ENCODE results near the gene ABCC6. TPM values are rescaled to one million over a fixed set of nuclear protein-coding genes. Genes with fewer than 3 reads are reported as not detected.
"Not testable (repeated sequence)": the region's sequence is repeated elsewhere in the genome, so short reads cannot be mapped to it uniquely, and the experiment has no call there.

ABCC6 gene
- polyA plus RNA-seq, 1 experiment: 1.2 TPM

- ChIA-PET CTCF (interaction anchor here (2.2 kb wide), 1 partner anchor 11 kb away, joined by 8 read pairs; no protein-coding TSS in a partner anchor), POLR2A (no interaction called here)
- Histone ChIP-seq H3K4me3 (ENCODE audit: low read depth, low read length) (no peak overlapping the region), H3K27me3 (ENCODE audit: control insufficient read depth, insufficient read depth, low read length) (peaks cover 3% of the 10 kb centered on the region; the same call in 1 of the 2 replicates), H3K36me3 (ENCODE audit: control insufficient read depth, insufficient read depth, low read length) (no peaks in the 10 kb centered on the region)
- TF ChIP-seq CTCF (IDR thresholded peaks at IDR 0.05; ENCODE audit: insufficient read depth, low read depth, low read length): no peak
- no peak for DNase-seq (ENCODE audit: low read depth)
Measured at GRCh38 chr16:16185095-16185494, 38.2 kb downstream of the ABCC6 start.

- H3K36me3 ChIP-seq (ENCODE audit: control insufficient read depth, insufficient read depth, low read length): no peaks in the 10 kb centered on the region
- TF ChIP-seq CTCF (IDR thresholded peaks at IDR 0.05; ENCODE audit: insufficient read depth, low read depth, low read length): no peak
- H3K4me3 ChIP-seq (ENCODE audit: low read depth, low read length): no peak overlapping the region
- peaks cover 2% of the 10 kb centered on the region; the same call in 1 of the 2 replicates for H3K27me3 ChIP-seq (ENCODE audit: control insufficient read depth, insufficient read depth, low read length)
- ChIA-PET CTCF (no interaction called here), POLR2A (no interaction called here)
- no peak for DNase-seq (ENCODE audit: low read depth)
Measured at GRCh38 chr16:16184594-16184993, 38.7 kb downstream of the ABCC6 start.

GRCh38 chr16:16183562-16183961 is 39.7 kb downstream of the ABCC6 start:
- POLR2A ChIA-PET: interaction anchor here (0.6 kb wide), 1 partner anchor 1633 kb away, joined by 16 read pairs; no protein-coding TSS in a partner anchor
- Histone ChIP-seq H3K4me3 (ENCODE audit: low read depth, low read length) (no peak overlapping the region), H3K27me3 (ENCODE audit: control insufficient read depth, insufficient read depth, low read length) (0 out of 2 replicates have a peak, but pooled peaks cover 1% of the 10 kb centered on the region), H3K36me3 (ENCODE audit: control insufficient read depth, insufficient read depth, low read length) (no peaks in the 10 kb centered on the region)
- no peak for DNase-seq (ENCODE audit: low read depth)
- CTCF ChIA-PET: no interaction called here
- TF ChIP-seq CTCF (IDR thresholded peaks at IDR 0.05; ENCODE audit: insufficient read depth, low read depth, low read length): 0 out of 2 replicates have a peak, but pooled peaks have one; percentile 18

- Histone ChIP-seq H3K4me3 (ENCODE audit: low read depth, low read length) (no peak overlapping the region), H3K27me3 (ENCODE audit: control insufficient read depth, insufficient read depth, low read length) (no peaks in the 10 kb centered on the region), H3K36me3 (ENCODE audit: control insufficient read depth, insufficient read depth, low read length) (no peaks in the 10 kb centered on the region)
- TF ChIP-seq CTCF (IDR thresholded peaks at IDR 0.05; ENCODE audit: insufficient read depth, low read depth, low read length): no peak
- no peak for DNase-seq (ENCODE audit: low read depth)
- ChIA-PET POLR2A (interaction anchor here (0.6 kb wide), 1 partner anchor 1633 kb away, joined by 16 read pairs; no protein-coding TSS in a partner anchor), CTCF (no interaction called here)
Measured at GRCh38 chr16:16182918-16183317, 40.4 kb downstream of the ABCC6 start.

GRCh38 chr16:16181748-16182147 is 41.5 kb downstream of the ABCC6 start:
- H3K27me3 ChIP-seq (ENCODE audit: control insufficient read depth, insufficient read depth, low read length); H3K4me3 ChIP-seq (ENCODE audit: low read depth, low read length); CTCF ChIA-PET; DNase-seq (ENCODE audit: low read depth); H3K36me3 ChIP-seq (ENCODE audit: control insufficient read depth, insufficient read depth, low read length); POLR2A ChIA-PET: not testable (repeated sequence)

All from BJ (cell line).